Right lobe of liver (tissue), 6 donors: ENCODE measurements around the gene TMC6. TPM values are rescaled to one million over a fixed set of nuclear protein-coding genes. Genes with fewer than 3 reads are reported as not detected.
A peak's percentile ranks its signal among the peaks of the same experiment; 100 is the strongest.

Experiments
- ATAC-seq, 4 donors: fragments of 200-7000 bp; cut with Tn5 transposase; one replicate each; pipeline ENCODE4 v1.9.1; 2020; ENCODE audit warnings: mild to moderate bottlenecking in 4 of 4, moderate library complexity in 4 of 4
- DNase-seq, 3 donors: peaks; one replicate each; pipeline ENCODE4 v3.0.0-alpha.2; 2020
- H3K27ac ChIP-seq, 3 donors: fragments of 200-600 bp; one replicate each; pipeline ENCODE4 v1.8.0; 2022
- H3K27me3 ChIP-seq, 2 donors: fragments of 200-600 bp; one replicate each; pipeline ENCODE4 v1.8.0; 2022
- H3K36me3 ChIP-seq, 4 donors: fragments of 200-600 bp; sonication (generic) in 1 of 4; one replicate each; pipeline versions ENCODE4 v1.5.1 to v1.8.0; 2017 to 2022; ENCODE audit warnings: control low read depth in 1 of 4
- H3K4me1 ChIP-seq, 4 donors: fragments of 200-600 bp; sonication (generic) in 1 of 4; one replicate each; pipeline versions ENCODE4 v1.5.1 to v1.8.0; 2017 to 2022; ENCODE audit warnings: control low read depth in 1 of 4
- H3K4me3 ChIP-seq, 3 donors: fragments of 200-600 bp; one replicate each; pipeline ENCODE4 v1.8.0; 2022
- H3K9me3 ChIP-seq, 4 donors: fragments of 200-600 bp; sonication (generic) in 1 of 4; one replicate each; pipeline versions ENCODE4 v1.5.1 to v1.8.0; 2017 to 2022; ENCODE audit warnings: control low read depth in 1 of 4
- CTCF ChIP-seq, 4 donors: fragments of 200-600 bp in 3 of 4; fragments of 450-650 bp in 1 of 4; IDR thresholded peaks; one replicate each; pipeline versions ENCODE4 v1.5.1 to v1.8.0; 2016 to 2022; ENCODE audit warnings: antibody characterized with exemption in 4 of 4, mild to moderate bottlenecking in 2 of 4
- POLR2A ChIP-seq: fragments of 450-650 bp; IDR thresholded peaks from one replicate; pipeline ENCODE4 v1.6.1; 2017; ENCODE audit warnings: antibody characterized with exemption, mild to moderate bottlenecking
- WGBS: methylation state at CpG from one replicate; pipeline ENCODE4 v1.1.6; 2018; ENCODE audit warnings: low coverage, low lambda C conversion rate; ENCODE audit not compliant: insufficient coverage; ENCODE audit errors: missing lambda C conversion rate; 5-methylcytosine and 5-hydroxymethylcytosine counted together
- intact Hi-C, 2 donors: fragments of 100-400 bp; cut with DNase I; formaldehyde crosslinking; loops; one replicate each; pipeline versions ENCODE4 v1.11.2 to v1.14.1; 2022
- total RNA-seq, 6 experiments: library from RNA; depleted of rRNA in 2 of 6; stranded (reverse); fragments of >200 nt in 2 of 6; fragmentation: NEBNext Ultra II Directional in 3 of 6; extraction: Animal tissue kit (Norgen Biotek cat#: 25700) in 3 of 6; gene quantifications; one replicate each; pipeline versions ENCODE4 v1.1.0 to v1.2.4, GENCODE V29; 2016 to 2023
- donor health status: DM: no; HTN: yes; CAD: no.
- donor health status: DM: no; HTN: no; CAD: no.
- donor health status: DM: no; HTN: no; CAD: no.
- donor health status: DM: no; HTN: yes; CAD: no.
- donor health status: DM: no; HTN: yes; CAD: no.

TMC6 gene
- total RNA-seq, 6 experiments from 2014 or later, result 10.9 to 24.7 (median 15.7) TPM

- Histone ChIP-seq H3K36me3 (peaks cover 0 to 12% (median 4%) of the 10 kb centered on the region in 4 donors), H3K27me3 (no peaks in the 10 kb centered on the region), H3K9me3 (no peaks in the 10 kb centered on the region), H3K27ac (no peak overlapping the region), H3K4me3 (no peak overlapping the region), H3K4me1 (no peaks in the 10 kb centered on the region)
- no peak for TF ChIP-seq POLR2A
- no peak for TF ChIP-seq CTCF (IDR thresholded peaks at IDR 0.05)
- intact Hi-C loops, result no loop called here
- DNase-seq (no peak), ATAC-seq (no peak)
- WGBS, result 83% methylated on average over 12 of the region's 16 CpGs
Observed at GRCh38 chr17:78105101-78105500, 23.5 kb downstream of the TMC6 start.

GRCh38 chr17:78104540-78104941 lies 24.0 kb downstream of the TMC6 start:
- H3K36me3 ChIP-seq, result peaks cover 0 to 12% (median 4%) of the 10 kb centered on the region in 4 donors
- no peak for DNase-seq
- peak in 1 of 4 donors; percentile 33 for ATAC-seq

GRCh38 chr17:78103311-78103710 lies 25.2 kb downstream of the TMC6 start:
- DNase-seq (no peak), ATAC-seq (no peak)
- Histone ChIP-seq H3K4me1 (no peaks in the 10 kb centered on the region), H3K4me3 (no peak overlapping the region), H3K36me3 (peaks cover 0 to 24% (median 4%) of the 10 kb centered on the region in 4 donors), H3K9me3 (no peaks in the 10 kb centered on the region), H3K27me3 (no peaks in the 10 kb centered on the region), H3K27ac (no peak overlapping the region)
- intact Hi-C loops, result no loop called here
- 69% methylated on average over 2 of the region's 4 CpGs for WGBS
- no peak for TF ChIP-seq CTCF (IDR thresholded peaks at IDR 0.05)
- no peak for TF ChIP-seq POLR2A

More at GRCh38 chr17:78104540-78104941, 24.0 kb downstream of the TMC6 start:
- Histone ChIP-seq H3K4me1 (no peaks in the 10 kb centered on the region), H3K27ac (no peak overlapping the region), H3K27me3 (no peaks in the 10 kb centered on the region), H3K9me3 (no peaks in the 10 kb centered on the region), H3K4me3 (no peak overlapping the region)
- TF ChIP-seq POLR2A (no peak), CTCF (IDR thresholded peaks at IDR 0.05) (no peak)
- intact Hi-C loops, result no loop called here
- no CpG with 5 or more reads among the region's 28 CpGs for WGBS

- ATAC-seq, result no peak
- Histone ChIP-seq H3K4me3 (no peak overlapping the region), H3K27ac (no peak overlapping the region), H3K36me3 (peaks cover 0 to 37% (median 7%) of the 10 kb centered on the region in 4 donors), H3K4me1 (no peaks in the 10 kb centered on the region), H3K27me3 (no peaks in the 10 kb centered on the region), H3K9me3 (no peaks in the 10 kb centered on the region)
- no peak for DNase-seq
- intact Hi-C loops, result no loop called here
- TF ChIP-seq CTCF (IDR thresholded peaks at IDR 0.05), result no peak
- TF ChIP-seq POLR2A, result no peak
- 96% methylated on average over 9 of the region's 10 CpGs for WGBS
Observed at GRCh38 chr17:78101542-78101941, 27.0 kb downstream of the TMC6 start.

GRCh38 chr17:78101112-78101511 lies 27.4 kb downstream of the TMC6 start:
- no peak for DNase-seq
- Histone ChIP-seq H3K36me3 (peaks cover 0 to 40% (median 7%) of the 10 kb centered on the region in 4 donors), H3K9me3 (no peaks in the 10 kb centered on the region), H3K4me3 (no peak overlapping the region), H3K4me1 (no peaks in the 10 kb centered on the region), H3K27ac (no peak overlapping the region), H3K27me3 (no peaks in the 10 kb centered on the region)
- 70% methylated on average over 5 of the region's 5 CpGs for WGBS
- TF ChIP-seq POLR2A, result no peak
- no peak for TF ChIP-seq CTCF (IDR thresholded peaks at IDR 0.05)
- no peak for ATAC-seq
- intact Hi-C loops, result no loop called here
